Muscle of leg (tissue), 11 donors: ENCODE data around the gene SRRM5. TPM values are rescaled to one million over a fixed set of nuclear protein-coding genes. Genes with fewer than 3 reads are reported as not detected.
"Not testable (repeated sequence)": the region's sequence is repeated elsewhere in the genome, so short reads cannot be mapped to it uniquely, and the experiment has no call there.

Source experiments
- DNase-seq: peaks from one replicate; pipeline ENCODE4 v3.0.0; 2013
- H3K27ac ChIP-seq: one replicate; pipeline ENCODE4 v1.5.1; 2013; ENCODE audit warnings: mild to moderate bottlenecking, low read length, control low read depth
- H3K27me3 ChIP-seq: one replicate; pipeline ENCODE4 v1.6.1; 2013; ENCODE audit warnings: low read length; ENCODE audit not compliant: control insufficient read depth, insufficient read depth
- H3K36me3 ChIP-seq: one replicate; pipeline ENCODE4 v1.6.1; 2013; ENCODE audit warnings: low read length; ENCODE audit not compliant: control insufficient read depth, insufficient read depth
- H3K4me1 ChIP-seq: one replicate; pipeline ENCODE4 v1.6.1; 2013; ENCODE audit warnings: low read length; ENCODE audit not compliant: control insufficient read depth, insufficient read depth
- H3K4me3 ChIP-seq: one replicate; pipeline ENCODE4 v1.5.1; 2013; ENCODE audit warnings: low read length, control low read depth
- H3K9me3 ChIP-seq: replicated peaks from 2 replicates; pipeline ENCODE4 v1.6.1; 2013; ENCODE audit warnings: low read depth, low read length; ENCODE audit not compliant: control insufficient read depth
- WGBS: methylation state at CpG from one replicate; pipeline ENCODE4 v1.1.5; 2013; ENCODE audit warnings: missing lambda C conversion rate; ENCODE audit not compliant: insufficient coverage; 5-methylcytosine and 5-hydroxymethylcytosine counted together
- polyA plus RNA-seq, 8 donors: library from polyadenylated mRNA; unstranded; fragments of 120-200 nt; gene quantifications; one replicate each; pipeline versions ENCODE4 v1.2.1 to v1.2.3, GENCODE V29; 2013; ENCODE audit warnings: inconsistent platforms in 1 of 8, low replicate concordance in 1 of 8; ENCODE audit not compliant: insufficient read length in 8 of 8, insufficient read depth in 1 of 8
- total RNA-seq: library from RNA; stranded (reverse); fragments of 120-200 nt; gene quantifications from one replicate; pipeline ENCODE4 v1.2.4, GENCODE V29; 2013

Gene SRRM5
- total and polyA plus RNA-seq, 9 donors, result 0.17 to 0.57 (median 0.40) TPM

DNA sequence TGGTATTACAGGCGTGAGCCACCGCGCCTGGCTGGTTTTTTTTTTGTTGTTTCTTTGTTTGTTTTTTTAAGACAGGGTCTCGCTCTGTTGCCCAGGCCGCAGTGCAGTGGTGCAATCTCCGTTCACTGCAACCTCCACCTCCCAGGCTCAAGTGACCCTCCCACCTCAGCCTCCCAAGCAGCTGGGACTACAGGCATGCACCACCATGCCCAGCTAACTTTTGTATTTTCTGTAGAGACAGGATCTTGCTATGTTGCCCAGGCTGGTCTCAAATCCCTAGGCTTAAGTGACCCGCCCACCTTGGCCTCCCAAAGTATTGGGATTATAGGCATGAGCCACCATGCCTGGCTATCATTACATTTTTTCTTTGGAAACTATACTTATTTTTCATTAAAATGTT, 38.4 kb downstream of the SRRM5 start:
- H3K27me3 ChIP-seq, H3K9me3 ChIP-seq, H3K36me3 ChIP-seq, H3K4me3 ChIP-seq, DNase-seq, H3K4me1 ChIP-seq, H3K27ac ChIP-seq: not testable (repeated sequence)
- WGBS, result 100% methylated on average over 1 of the region's 7 CpGs

DNA sequence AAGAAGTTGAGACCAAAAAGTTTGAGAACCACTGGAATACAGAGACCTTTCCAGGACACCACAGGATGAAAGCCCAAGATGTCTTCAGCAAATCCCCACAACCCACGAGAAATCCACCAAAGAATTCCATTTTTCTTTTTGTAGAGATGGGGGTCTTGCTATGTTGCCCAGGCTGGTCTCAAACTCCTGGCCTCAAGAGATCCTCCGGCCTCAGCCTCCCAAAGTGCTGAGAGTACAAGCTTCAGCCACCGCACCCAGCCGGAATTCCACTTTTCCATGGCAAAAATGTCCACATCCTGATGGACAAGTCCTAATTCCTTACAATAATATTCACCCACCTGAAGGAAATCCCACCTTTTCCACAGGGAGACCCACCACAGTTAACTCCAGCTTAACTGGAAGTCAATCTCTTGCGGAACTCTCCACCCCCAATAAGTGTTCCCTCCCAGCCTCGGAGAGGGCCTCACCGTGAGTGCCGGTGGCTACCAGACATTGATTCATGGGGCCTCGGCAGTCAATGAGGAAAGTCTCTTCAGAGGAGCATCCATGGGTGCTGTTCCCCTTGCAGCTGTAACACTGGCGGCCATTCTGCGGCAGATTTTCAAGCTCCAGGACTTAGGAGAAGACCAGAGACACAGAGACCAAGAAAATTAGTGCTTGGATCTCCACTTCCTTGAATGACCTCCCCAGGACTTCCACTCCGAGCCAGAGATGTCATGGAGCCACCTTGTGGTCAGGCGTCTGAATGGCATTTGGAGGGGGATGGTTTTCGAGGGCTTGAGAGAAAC, 40.1 kb downstream of the SRRM5 start:
- Histone ChIP-seq H3K4me1 (peaks cover 3% of the 10 kb centered on the region), H3K9me3 (no peaks in the 10 kb centered on the region), H3K36me3 (peaks cover 3% of the 10 kb centered on the region), H3K4me3 (no peak overlapping the region), H3K27me3 (no peaks in the 10 kb centered on the region), H3K27ac (no peak overlapping the region)
- peak; percentile 76 for DNase-seq
- 76% methylated on average over 10 of the region's 14 CpGs for WGBS

DNA sequence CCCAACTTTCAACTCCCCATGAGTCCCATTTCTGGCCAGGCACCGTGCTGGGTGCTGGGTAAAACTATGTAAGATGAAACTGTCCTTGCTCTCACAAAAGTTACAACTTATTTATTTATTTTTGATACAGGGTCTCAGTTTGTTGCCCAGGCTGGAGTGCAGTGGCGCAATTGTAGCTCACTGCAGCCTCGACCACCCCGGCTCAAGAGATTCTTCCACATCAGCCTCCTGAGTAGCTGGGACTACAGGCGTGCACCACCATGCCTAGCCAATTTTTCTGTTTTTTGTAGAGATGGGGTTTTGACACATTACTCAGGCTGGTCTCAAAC, 40.6 kb downstream of the SRRM5 start:
- no peaks in the 10 kb centered on the region for H3K27me3 ChIP-seq
- peaks cover 3% of the 10 kb centered on the region for H3K4me1 ChIP-seq
- peaks cover 3% of the 10 kb centered on the region for H3K36me3 ChIP-seq
- WGBS, result 90% methylated on average over 2 of the region's 5 CpGs
- H3K9me3 ChIP-seq, result no peaks in the 10 kb centered on the region
- no peak overlapping the region for H3K27ac ChIP-seq
- H3K4me3 ChIP-seq, result no peak overlapping the region
- DNase-seq, result no peak

DNA sequence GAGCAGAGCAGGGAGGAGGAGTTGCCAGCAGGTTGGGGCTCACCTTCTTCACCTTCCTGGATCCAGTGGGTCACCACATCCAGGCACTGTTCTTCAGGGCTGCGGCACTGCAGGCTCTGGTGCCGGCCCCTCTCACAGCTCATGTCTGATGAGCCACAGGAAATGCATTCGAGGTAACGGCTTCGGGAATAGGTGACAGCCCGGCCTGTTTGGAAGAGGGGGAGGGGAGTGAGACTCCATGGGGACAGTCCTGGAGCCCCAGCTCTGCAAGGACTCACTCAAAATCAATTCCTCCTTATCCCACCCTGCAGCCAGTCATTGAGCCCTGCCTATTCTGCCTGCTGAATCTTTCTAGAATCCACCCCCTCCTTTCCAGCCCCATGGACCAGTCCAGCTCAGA, 44.5 kb downstream of the SRRM5 start:
- DNase-seq, result no peak
- Histone ChIP-seq H3K9me3 (peaks cover 2% of the 10 kb centered on the region), H3K4me1 (peaks cover 3% of the 10 kb centered on the region), H3K27ac (no peak overlapping the region), H3K4me3 (no peak overlapping the region), H3K27me3 (no peaks in the 10 kb centered on the region), H3K36me3 (peaks cover 3% of the 10 kb centered on the region)
- WGBS, result 100% methylated on average over 1 of the region's 6 CpGs

DNA sequence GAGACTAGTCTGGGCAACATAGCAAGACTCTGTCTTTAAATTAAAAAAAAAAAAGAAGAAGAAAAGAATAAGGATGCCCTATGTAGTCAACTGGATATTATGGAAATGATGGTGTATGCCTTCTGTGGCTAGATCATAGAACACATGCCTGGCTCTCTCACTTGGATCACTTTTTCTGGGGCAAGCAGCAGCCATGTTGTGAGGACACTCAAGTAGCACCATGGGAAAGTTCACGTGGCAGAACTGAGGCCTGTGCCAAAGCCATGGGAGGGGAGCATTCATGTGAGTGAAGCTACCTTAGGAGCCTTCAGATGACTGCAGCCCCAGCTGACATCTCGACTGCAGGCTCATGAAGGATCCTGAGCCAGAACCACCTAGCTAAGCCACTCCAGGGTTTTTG, 46.1 kb downstream of the SRRM5 start:
- H3K27me3 ChIP-seq, result no peaks in the 10 kb centered on the region
- no peak overlapping the region for H3K27ac ChIP-seq
- H3K9me3 ChIP-seq, result peaks cover 2% of the 10 kb centered on the region
- WGBS, result no CpG with 5 or more reads among the region's 2 CpGs
- no peak for DNase-seq
- no peaks in the 10 kb centered on the region for H3K4me1 ChIP-seq
- no peaks in the 10 kb centered on the region for H3K36me3 ChIP-seq
- no peak overlapping the region for H3K4me3 ChIP-seq

DNA sequence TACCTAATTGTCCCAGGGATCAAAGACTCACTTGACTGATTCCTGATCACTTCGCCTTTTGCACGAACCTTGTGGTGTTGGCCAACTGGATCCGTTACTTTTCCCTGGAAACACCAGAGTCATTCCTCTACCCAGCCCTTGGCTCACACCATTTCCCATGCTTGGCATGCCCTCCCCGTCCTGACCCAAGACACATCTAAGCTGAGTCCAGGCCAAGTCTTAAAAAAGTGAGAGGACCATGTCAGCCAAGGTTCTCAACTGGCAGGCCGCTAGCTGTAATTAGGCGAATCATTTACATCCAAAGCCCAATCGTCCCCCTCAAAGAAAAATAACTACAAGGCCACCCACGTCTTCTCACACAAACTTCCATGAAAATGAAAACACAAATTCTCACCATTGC, 46.6 kb downstream of the SRRM5 start:
- no peaks in the 10 kb centered on the region for H3K27me3 ChIP-seq
- no peak overlapping the region for H3K27ac ChIP-seq
- H3K4me3 ChIP-seq, result no peak overlapping the region
- no peak for DNase-seq
- no peaks in the 10 kb centered on the region for H3K36me3 ChIP-seq
- H3K4me1 ChIP-seq, result no peaks in the 10 kb centered on the region
- 91% methylated on average over 8 of the region's 8 CpGs for WGBS
- peaks cover 2% of the 10 kb centered on the region for H3K9me3 ChIP-seq

DNA sequence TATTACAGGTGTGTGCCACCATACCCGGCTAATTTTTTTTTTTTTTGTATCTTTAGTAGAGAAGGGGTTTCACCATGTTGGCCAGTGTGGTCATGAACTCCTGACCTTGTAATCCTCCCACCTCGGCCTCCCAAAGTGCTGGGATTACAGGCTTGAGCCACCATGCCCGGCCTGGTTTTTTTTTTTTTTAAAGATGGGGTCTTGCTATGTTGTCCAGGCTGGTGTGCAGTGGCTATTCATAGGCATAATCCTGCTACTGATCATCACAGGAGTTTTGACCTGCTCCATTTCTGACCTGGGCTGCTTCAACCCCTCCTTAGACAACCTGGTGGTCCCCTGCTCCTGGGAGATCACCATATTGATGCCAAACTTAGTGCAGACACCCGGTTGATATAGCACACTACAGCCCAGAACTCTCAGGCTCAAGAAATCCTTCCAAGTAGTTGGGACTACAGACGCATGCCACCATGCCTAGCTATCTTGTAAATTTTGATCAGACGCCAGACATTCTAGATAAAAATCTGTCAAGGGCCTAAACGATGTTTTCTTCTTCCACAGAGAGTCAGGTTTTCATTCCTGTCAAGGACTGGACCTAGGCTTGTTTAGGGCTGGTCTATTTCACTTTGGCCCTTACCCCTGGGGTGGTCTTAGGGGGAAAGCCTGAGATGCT, 48.5 kb downstream of the SRRM5 start:
- peaks cover 2% of the 10 kb centered on the region for H3K9me3 ChIP-seq
- H3K4me1 ChIP-seq, result no peaks in the 10 kb centered on the region
- no peaks in the 10 kb centered on the region for H3K27me3 ChIP-seq
- no peak overlapping the region for H3K27ac ChIP-seq
- no peak overlapping the region for H3K4me3 ChIP-seq
- peaks cover 5% of the 10 kb centered on the region for H3K36me3 ChIP-seq
- WGBS, result 80% methylated on average over 4 of the region's 7 CpGs
- DNase-seq, result no peak

DNA sequence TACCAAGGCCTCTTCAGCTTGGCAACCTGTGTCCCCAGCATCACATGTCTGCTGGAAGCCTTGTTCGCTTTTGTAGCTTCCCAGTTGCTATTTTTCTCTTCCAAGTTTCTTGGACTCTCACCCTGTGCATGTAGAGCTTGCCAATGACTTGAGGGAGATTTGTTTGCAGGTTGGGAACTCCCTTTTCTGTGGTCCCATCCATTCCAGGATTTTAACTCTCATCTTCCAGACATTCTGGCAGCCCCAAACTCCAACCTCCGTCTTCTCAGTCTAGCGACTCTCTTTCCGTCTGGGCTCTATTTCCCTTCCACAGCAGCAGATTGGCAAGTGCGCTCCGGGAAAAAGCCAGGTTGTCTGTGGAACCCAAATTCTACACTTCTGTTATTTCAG, 49.1 kb downstream of the SRRM5 start:
- H3K4me3 ChIP-seq, result no peak overlapping the region
- no peak overlapping the region for H3K27ac ChIP-seq
- peak; percentile 89 for DNase-seq
- H3K4me1 ChIP-seq, result no peaks in the 10 kb centered on the region
- H3K27me3 ChIP-seq, result no peaks in the 10 kb centered on the region
- peaks cover 2% of the 10 kb centered on the region for H3K9me3 ChIP-seq
- H3K36me3 ChIP-seq, result peaks cover 5% of the 10 kb centered on the region
- WGBS, result 67% methylated on average over 5 of the region's 6 CpGs

DNA sequence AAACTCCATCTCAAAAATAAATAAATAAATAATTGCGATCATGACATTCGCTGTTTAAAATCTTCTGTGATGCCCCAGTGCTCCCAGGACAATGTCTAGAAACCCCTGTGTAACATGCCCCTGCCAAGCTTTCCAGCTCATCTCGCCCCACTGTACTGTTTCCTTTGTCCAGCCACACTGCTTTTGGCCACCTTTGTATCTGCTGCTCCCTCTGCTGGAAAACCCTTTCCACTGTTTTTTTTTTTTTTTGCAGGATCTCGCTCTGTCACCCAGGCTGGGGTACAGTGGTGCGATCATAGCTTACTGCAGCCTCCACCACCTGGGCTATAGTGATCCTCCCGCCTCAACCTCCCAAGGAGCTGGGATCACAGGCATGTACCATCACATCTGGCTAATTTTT, 50.6 kb downstream of the SRRM5 start:
- H3K4me1 ChIP-seq, result peaks cover 5% of the 10 kb centered on the region
- no peak overlapping the region for H3K4me3 ChIP-seq
- no peaks in the 10 kb centered on the region for H3K27me3 ChIP-seq
- H3K27ac ChIP-seq, result no peak overlapping the region
- no peak for DNase-seq
- 100% methylated on average over 3 of the region's 6 CpGs for WGBS
- peaks cover 5% of the 10 kb centered on the region for H3K36me3 ChIP-seq
- H3K9me3 ChIP-seq, result peaks cover 2% of the 10 kb centered on the region

DNA sequence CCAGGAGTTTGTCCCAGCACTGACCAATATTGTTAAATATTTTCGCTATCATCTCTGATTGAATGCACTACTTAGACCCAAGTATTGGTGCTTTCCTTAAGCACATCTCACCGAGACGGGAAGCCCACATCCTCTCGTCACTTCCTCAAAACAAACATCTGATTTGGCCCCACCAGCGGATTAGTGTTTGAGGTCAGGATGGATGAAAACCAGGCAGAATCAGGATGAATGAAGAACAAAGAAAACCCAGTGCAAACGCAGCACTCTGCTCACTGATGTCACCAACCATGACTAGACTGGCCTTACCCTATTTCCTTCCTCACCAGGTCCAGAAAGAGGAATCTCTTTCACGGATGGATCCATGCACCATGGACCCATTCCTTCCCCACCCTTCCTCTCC, 52.1 kb downstream of the SRRM5 start:
- no peaks in the 10 kb centered on the region for H3K9me3 ChIP-seq
- 90% methylated on average over 2 of the region's 7 CpGs for WGBS
- H3K36me3 ChIP-seq, result peaks cover 5% of the 10 kb centered on the region
- peaks cover 14% of the 10 kb centered on the region for H3K27me3 ChIP-seq
- H3K4me1 ChIP-seq, result peaks cover 12% of the 10 kb centered on the region
- no peak overlapping the region for H3K27ac ChIP-seq
- no peak overlapping the region for H3K4me3 ChIP-seq
- peak; percentile 57 for DNase-seq
